RWPE1 (cell line): Measurements from ENCODE around the gene AKR7A3.
"Not testable (repeated sequence)": the region's sequence is repeated elsewhere in the genome, so short reads cannot be mapped to it uniquely, and the experiment has no call there.

ENCODE experiments used
- CTCF ChIA-PET: fragments of 350-600 bp; sonication (Branson Sonifier 250); formaldehyde crosslinking; extraction: SDS; loops from one replicate; lab custom pipeline; 2021; lab: Yijun Ruan, JAX
- POLR2A ChIA-PET: fragments of 400-600 bp; formaldehyde crosslinking; extraction: SDS; loops from one replicate; lab custom pipeline; 2020; ENCODE audit warnings: antibody characterized with exemption; ENCODE audit not compliant: low non-redundant PET; lab: Yijun Ruan, JAX
- DNase-seq: peaks from one replicate; pipeline ENCODE4 v3.0.0; 2012; ENCODE audit warnings: low spot score
- H3K27ac ChIP-seq: fragments of 450-650 bp; 2 replicates; pipeline ENCODE4 v1.5.1; 2017
- CTCF ChIP-seq: fragments of 450-650 bp; conservative IDR thresholded peaks from 2 replicates; pipeline ENCODE4 v1.5.1; 2017; ENCODE audit warnings: low read depth, mild to moderate bottlenecking

The AKR7A3 gene

GRCh38 chr1:19288324-19289241, at the start of gene AKR7A3:
AKR7A3 (minus strand) TSS chr1:19288770; CDS start chr1:19288709, 61 bp downstream.
- CTCF ChIA-PET, result interaction anchor here (0.6 kb wide), 1 partner anchor 293 kb away, joined by 3 read pairs; no protein-coding TSS in a partner anchor
- POLR2A ChIA-PET, H3K27ac ChIP-seq: not testable (repeated sequence)
- peak; percentile 52 for DNase-seq

GRCh38 chr1:19338323-19338762, 49.8 kb upstream of the AKR7A3 start:
- ChIA-PET POLR2A (no interaction called here), CTCF (no interaction called here)
- peak; percentile 29 for TF ChIP-seq CTCF
- H3K27ac ChIP-seq, result peak overlapping the region; percentile 46
- no peak for DNase-seq

GRCh38 chr1:19337289-19337688, 48.7 kb upstream of the AKR7A3 start:
- no peak for DNase-seq
- TF ChIP-seq CTCF, result no peak
- ChIA-PET POLR2A (no interaction called here), CTCF (interaction anchor here (0.7 kb wide), 1 partner anchor 165 kb away, joined by 5 read pairs; no protein-coding TSS in a partner anchor)
- H3K27ac ChIP-seq, result peak overlapping the region; percentile 46

GRCh38 chr1:19336543-19336942, 48.0 kb upstream of the AKR7A3 start:
- ChIA-PET POLR2A (no interaction called here), CTCF (no interaction called here)
- H3K27ac ChIP-seq, result peak overlapping the region; percentile 46
- peak; percentile 51 for DNase-seq
- TF ChIP-seq CTCF, result no peak

GRCh38 chr1:19333587-19334354, 45.2 kb upstream of the AKR7A3 start:
- no peak overlapping the region for H3K27ac ChIP-seq
- no peak for TF ChIP-seq CTCF
- CTCF ChIA-PET, result interaction anchor here (0.6 to 0.9 kb wide), 2 partner anchors 11 to 584 kb away, joined by 3 to 4 read pairs; no protein-coding TSS in a partner anchor
- POLR2A ChIA-PET, result no interaction called here
- no peak for DNase-seq

GRCh38 chr1:19332832-19333231, 44.3 kb upstream of the AKR7A3 start:
- DNase-seq, result no peak
- ChIA-PET POLR2A (no interaction called here), CTCF (interaction anchor here (0.6 kb wide), 1 partner anchor 585 kb away, joined by 4 read pairs; no protein-coding TSS in a partner anchor)
- no peak for TF ChIP-seq CTCF
- no peak overlapping the region for H3K27ac ChIP-seq
